Left lung (tissue), 10 donors: ENCODE measurements around the gene IL4R. TPM values are rescaled to one million over a fixed set of nuclear protein-coding genes. Genes with fewer than 3 reads are reported as not detected.
"Not testable (repeated sequence)": the region's sequence is repeated elsewhere in the genome, so short reads cannot be mapped to it uniquely, and the experiment has no call there.

Source experiments
- ATAC-seq: fragments of 200-7000 bp; cut with Tn5 transposase; one replicate; pipeline ENCODE4 v1.9.1; 2020; ENCODE audit warnings: moderate library complexity
- DNase-seq, 4 donors: peaks; one replicate each; pipeline ENCODE4 v3.0.0-alpha.2; 2013 to 2020
- H3K27ac ChIP-seq, 2 donors: fragments of 200-600 bp; sonication (generic) in 1 of 2; one replicate each; pipeline versions ENCODE4 v1.5.0 to v1.8.0; 2020 to 2021
- H3K27me3 ChIP-seq, 2 donors: fragments of 200-600 bp; sonication (generic) in 1 of 2; one replicate each; pipeline versions ENCODE4 v1.5.0 to v1.8.0; 2020 to 2021
- H3K36me3 ChIP-seq, 2 donors: fragments of 200-600 bp; sonication (generic) in 1 of 2; one replicate each; pipeline versions ENCODE4 v1.5.0 to v1.8.0; 2020 to 2021
- H3K4me1 ChIP-seq, 2 donors: fragments of 200-600 bp; one replicate each; pipeline ENCODE4 v1.8.0; 2021
- H3K4me3 ChIP-seq, 2 donors: fragments of 200-600 bp; sonication (generic) in 1 of 2; one replicate each; pipeline versions ENCODE4 v1.5.0 to v1.8.0; 2020 to 2021; ENCODE audit warnings: mild to moderate bottlenecking in 1 of 2
- H3K9me3 ChIP-seq, 2 donors: fragments of 200-600 bp; sonication (generic) in 1 of 2; one replicate each; pipeline versions ENCODE4 v1.5.0 to v1.8.0; 2020 to 2021
- CTCF ChIP-seq, 2 donors: fragments of 200-600 bp; sonication (generic) in 1 of 2; IDR thresholded peaks; one replicate each; pipeline versions ENCODE4 v1.5.0 to v1.8.0; 2021; ENCODE audit warnings: antibody characterized with exemption in 2 of 2
- intact Hi-C, 2 donors: fragments of 100-400 bp; cut with DNase I; formaldehyde crosslinking; loops; one replicate each; pipeline versions ENCODE4 v1.11.2 to v1.14.2; 2022
- polyA plus RNA-seq, 6 donors: library from polyadenylated mRNA; unstranded; fragments of 120-200 nt; gene quantifications; one replicate each; pipeline ENCODE4 v1.2.1, GENCODE V29; 2013; ENCODE audit not compliant: insufficient read length in 6 of 6
- total RNA-seq, 2 donors: library from RNA; stranded (reverse); fragmentation: NEBNext Ultra II Directional; extraction: Animal tissue kit (Norgen Biotek cat#: 25700); gene quantifications; one replicate each; pipeline ENCODE4 v1.2.1, GENCODE V29; 2021
- donor health status: DM: no; HTN: yes; CAD: no.
- donor health status: DM: no; HTN: no; CAD: no.

Gene IL4R
- total and polyA plus RNA-seq, 8 donors: 29.4 to 133 (median 35.9) TPM

- DNase-seq (no peak), ATAC-seq (no peak)
- Histone ChIP-seq H3K27ac (peak overlapping the region in 1 of 2 donors; percentile 84), H3K4me1 (peaks cover 0 to 27% of the 10 kb centered on the region in 2 donors), H3K9me3 (no peaks in the 10 kb centered on the region), H3K4me3 (no peak overlapping the region), H3K27me3 (no peaks in the 10 kb centered on the region), H3K36me3 (no peaks in the 10 kb centered on the region)
- intact Hi-C loops: no loop called here
- TF ChIP-seq CTCF (IDR thresholded peaks at IDR 0.05): no peak
These were observed 28.7 kb upstream of the IL4R start for GRCh38 chr16:27284865-27285675.

- H3K27me3 ChIP-seq: no peaks in the 10 kb centered on the region
- peak overlapping the region in 1 of 2 donors; percentile 84 for H3K27ac ChIP-seq
- no peak for TF ChIP-seq CTCF (IDR thresholded peaks at IDR 0.05)
- intact Hi-C loops: no loop called here
- H3K4me3 ChIP-seq: no peak overlapping the region
- peak in 1 of 4 donors; percentile 53 for DNase-seq
- H3K9me3 ChIP-seq: no peaks in the 10 kb centered on the region
- ATAC-seq: peak; percentile 78
- H3K36me3 ChIP-seq: no peaks in the 10 kb centered on the region
- H3K4me1 ChIP-seq: peaks cover 0 to 27% of the 10 kb centered on the region in 2 donors
These were observed 28.0 kb upstream of the IL4R start for GRCh38 chr16:27285676-27286196.

- Histone ChIP-seq H3K4me1 (peaks cover 0 to 27% of the 10 kb centered on the region in 2 donors), H3K9me3 (no peaks in the 10 kb centered on the region), H3K36me3 (no peaks in the 10 kb centered on the region), H3K4me3 (no peak overlapping the region), H3K27me3 (no peaks in the 10 kb centered on the region), H3K27ac (peak overlapping the region; percentile 0 to 84)
- intact Hi-C loops: no loop called here
- DNase-seq (no peak), ATAC-seq (peak; percentile 79)
- no peak for TF ChIP-seq CTCF (IDR thresholded peaks at IDR 0.05)
These were observed 27.3 kb upstream of the IL4R start for GRCh38 chr16:27286451-27286850.

GRCh38 chr16:27287051-27287811 is 26.5 kb upstream of the IL4R start:
- no peak for TF ChIP-seq CTCF (IDR thresholded peaks at IDR 0.05)
- no peak overlapping the region for H3K4me3 ChIP-seq
- DNase-seq (no peak), ATAC-seq (no peak)
- H3K9me3 ChIP-seq: no peaks in the 10 kb centered on the region
- no peaks in the 10 kb centered on the region for H3K27me3 ChIP-seq
- H3K27ac ChIP-seq: peak overlapping the region; percentile 0 to 84
- intact Hi-C loops: no loop called here
- H3K36me3 ChIP-seq: no peaks in the 10 kb centered on the region
- peaks cover 0 to 27% of the 10 kb centered on the region in 2 donors for H3K4me1 ChIP-seq

- Histone ChIP-seq H3K4me1 (peaks cover 0 to 27% of the 10 kb centered on the region in 2 donors), H3K36me3 (no peaks in the 10 kb centered on the region), H3K27ac (peak overlapping the region in 1 of 2 donors; percentile 84), H3K4me3 (no peak overlapping the region), H3K27me3 (no peaks in the 10 kb centered on the region), H3K9me3 (no peaks in the 10 kb centered on the region)
- no peak for ATAC-seq
- no peak for TF ChIP-seq CTCF (IDR thresholded peaks at IDR 0.05)
- intact Hi-C loops: no loop called here
- no peak for DNase-seq
These were observed 25.9 kb upstream of the IL4R start for GRCh38 chr16:27287887-27288286.

- Histone ChIP-seq H3K27ac (peak overlapping the region in 1 of 2 donors; percentile 84), H3K4me1 (peaks cover 0 to 27% of the 10 kb centered on the region in 2 donors)
- DNase-seq, H3K36me3 ChIP-seq, intact Hi-C loops, H3K27me3 ChIP-seq, H3K9me3 ChIP-seq, H3K4me3 ChIP-seq, ATAC-seq: not testable (repeated sequence)
These were observed 25.5 kb upstream of the IL4R start for GRCh38 chr16:27288313-27288712.
